Astrocyte of the spinal cord (primary cell): ENCODE data around the gene SLC2A13.
A peak's percentile ranks its signal among the peaks of the same experiment; 100 is the strongest.

ENCODE experiments used
- DNase-seq: peaks from one replicate; pipeline ENCODE4 v3.0.0; 2011; ENCODE audit warnings: low read depth, low spot score
- H3K4me3 ChIP-seq: 2 replicates; pipeline ENCODE4 v1.5.1; 2011; ENCODE audit warnings: low read depth, mild to moderate bottlenecking, low read length, moderate library complexity
- CTCF ChIP-seq: IDR thresholded peaks from 2 replicates; pipeline ENCODE4 v1.5.1; 2012; ENCODE audit warnings: low read depth, mild to moderate bottlenecking, low read length, inconsistent platforms
- in situ Hi-C: cut with HindIII; loops from 2 replicates; pipeline ENCODE4 v1.10.0; 2017; ENCODE audit warnings: low sequenced_read_pairs

SLC2A13 gene

GRCh38 chr12:40000884-40001283 lies 105.0 kb downstream of the SLC2A13 start:
- TF ChIP-seq CTCF = no peak
- no peak for DNase-seq
- H3K4me3 ChIP-seq = no peak overlapping the region
- in situ Hi-C loops = no loop called here

- in situ Hi-C loops = no loop called here
Observed at GRCh38 chr12:39993268-39993667, 112.6 kb downstream of the SLC2A13 start.

DNA sequence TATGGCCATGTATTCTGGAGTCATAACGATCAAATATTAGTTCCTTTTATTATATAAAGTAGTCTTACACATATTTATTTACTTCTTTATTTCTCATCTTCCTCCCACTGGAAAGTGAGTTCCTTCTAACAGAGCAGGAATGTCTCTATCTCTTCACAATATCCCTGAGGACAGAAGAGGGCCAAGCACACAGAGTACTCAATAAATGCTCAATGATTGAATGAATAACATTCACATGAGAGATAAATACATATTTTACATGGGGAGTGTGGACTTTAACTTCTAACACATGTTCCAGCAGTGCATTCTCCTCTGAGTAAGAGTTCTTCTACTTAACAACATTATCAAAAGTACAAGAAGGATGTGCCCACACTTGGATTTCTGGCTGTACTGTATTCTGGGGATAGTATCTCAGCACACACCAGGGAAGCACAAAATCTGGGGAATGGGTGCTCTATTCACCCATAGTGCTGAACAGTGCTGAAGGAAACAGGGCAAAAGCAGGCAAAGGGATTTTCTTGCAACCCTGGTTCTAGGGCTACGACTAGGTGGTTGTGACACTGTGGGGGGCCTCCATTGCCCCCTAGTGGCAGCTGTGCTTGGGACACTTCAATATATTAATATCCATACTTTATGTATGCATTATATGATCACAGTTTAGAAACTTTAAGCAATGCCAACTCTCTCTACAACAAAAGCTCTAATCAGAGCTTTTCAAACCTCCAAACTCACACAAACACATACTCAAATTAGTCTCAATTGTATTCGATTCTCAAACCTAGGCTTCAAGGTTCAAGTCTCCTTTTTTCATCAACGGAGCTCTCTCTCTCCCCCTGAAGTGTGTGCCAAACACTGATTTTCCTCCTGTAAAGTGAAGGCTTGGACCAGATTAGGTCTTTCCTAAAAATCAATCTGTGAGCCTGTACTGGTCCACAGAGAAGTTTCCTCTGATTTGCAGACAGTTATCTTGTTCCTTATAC lies 115.5 kb downstream of the SLC2A13 start:
- peak; percentile 82 for TF ChIP-seq CTCF
- in situ Hi-C loops = no loop called here
- DNase-seq = peak; percentile 46
- no peak overlapping the region for H3K4me3 ChIP-seq

More at GRCh38 chr12:39993268-39993667, 112.6 kb downstream of the SLC2A13 start:
- DNase-seq = no peak
- no peak overlapping the region for H3K4me3 ChIP-seq
- TF ChIP-seq CTCF = no peak

DNA sequence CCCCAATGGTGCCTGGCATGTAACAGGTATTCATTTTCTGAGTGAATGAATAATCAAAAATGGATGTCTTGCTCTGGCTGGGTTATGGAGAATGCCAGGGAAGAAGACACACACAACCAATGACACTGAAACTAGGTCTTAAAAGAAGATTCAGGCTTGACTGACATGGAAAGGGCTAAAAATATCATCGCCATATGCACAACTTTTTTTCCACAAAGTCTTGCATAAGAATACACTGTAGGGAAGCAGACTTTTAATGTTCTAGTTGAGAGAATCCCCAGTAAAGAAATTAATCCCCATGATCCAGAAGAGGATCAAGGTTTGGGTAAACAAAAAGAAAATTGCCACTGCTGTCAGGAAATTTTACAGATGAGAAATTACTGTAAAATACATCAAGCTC lies 116.4 kb downstream of the SLC2A13 start:
- DNase-seq = no peak
- H3K4me3 ChIP-seq = no peak overlapping the region
- TF ChIP-seq CTCF = no peak

GRCh38 chr12:39988574-39988973 lies 117.3 kb downstream of the SLC2A13 start:
- no peak for DNase-seq
- TF ChIP-seq CTCF = no peak
- in situ Hi-C loops = no loop called here
- H3K4me3 ChIP-seq = no peak overlapping the region

More for the DNA sequence above, 116.4 kb downstream of the SLC2A13 start:
- in situ Hi-C loops = no loop called here

- in situ Hi-C loops = no loop called here
- no peak overlapping the region for H3K4me3 ChIP-seq
- no peak for TF ChIP-seq CTCF
- no peak for DNase-seq
Observed at GRCh38 chr12:39986674-39987073, 119.2 kb downstream of the SLC2A13 start.
